ENCODE data around the gene CD99L2.
"Not testable (repeated sequence)": the region's sequence is repeated elsewhere in the genome, so short reads cannot be mapped to it uniquely, and the experiment has no call there.

The CD99L2 gene

DNA sequence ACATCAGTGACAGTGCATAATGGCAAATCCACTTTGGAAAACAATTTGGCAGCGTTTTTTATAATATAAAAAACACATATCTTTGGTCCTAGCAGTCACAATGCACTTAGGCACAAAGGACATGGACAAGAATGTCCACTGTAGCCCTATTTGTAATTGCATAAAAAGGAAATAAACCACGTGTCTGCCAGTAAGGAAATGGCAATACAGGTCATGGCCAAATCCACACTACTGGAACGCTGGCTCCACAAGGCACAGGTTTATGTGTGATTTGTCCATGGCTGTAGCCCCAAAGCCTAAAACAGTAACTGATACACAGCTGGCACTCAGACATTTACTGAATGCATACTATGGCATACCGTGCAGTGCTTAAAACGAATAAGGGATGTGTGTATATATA is 69.7 kb downstream of the CD99L2 start:
- in situ Hi-C loops (cut with HindIII; ENCODE audit: low pct_ligation_motif_present, low sequenced_read_pairs): no loop called here
- Histone ChIP-seq H3K27ac (no peak overlapping the region), H3K27me3 (replicated peaks) (no peaks in the 10 kb centered on the region), H3K4me3 (ENCODE audit: low read depth, low read length) (no peak overlapping the region), H3K36me3 (replicated peaks) (no peaks in the 10 kb centered on the region)
- no peak for DNase-seq
- TF ChIP-seq, protein P1, sequence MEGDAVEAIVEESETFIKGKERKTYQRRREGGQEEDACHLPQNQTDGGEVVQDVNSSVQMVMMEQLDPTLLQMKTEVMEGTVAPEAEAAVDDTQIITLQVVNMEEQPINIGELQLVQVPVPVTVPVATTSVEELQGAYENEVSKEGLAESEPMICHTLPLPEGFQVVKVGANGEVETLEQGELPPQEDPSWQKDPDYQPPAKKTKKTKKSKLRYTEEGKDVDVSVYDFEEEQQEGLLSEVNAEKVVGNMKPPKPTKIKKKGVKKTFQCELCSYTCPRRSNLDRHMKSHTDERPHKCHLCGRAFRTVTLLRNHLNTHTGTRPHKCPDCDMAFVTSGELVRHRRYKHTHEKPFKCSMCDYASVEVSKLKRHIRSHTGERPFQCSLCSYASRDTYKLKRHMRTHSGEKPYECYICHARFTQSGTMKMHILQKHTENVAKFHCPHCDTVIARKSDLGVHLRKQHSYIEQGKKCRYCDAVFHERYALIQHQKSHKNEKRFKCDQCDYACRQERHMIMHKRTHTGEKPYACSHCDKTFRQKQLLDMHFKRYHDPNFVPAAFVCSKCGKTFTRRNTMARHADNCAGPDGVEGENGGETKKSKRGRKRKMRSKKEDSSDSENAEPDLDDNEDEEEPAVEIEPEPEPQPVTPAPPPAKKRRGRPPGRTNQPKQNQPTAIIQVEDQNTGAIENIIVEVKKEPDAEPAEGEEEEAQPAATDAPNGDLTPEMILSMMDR (IDR thresholded peaks at IDR 0.05; ENCODE audit: low read depth, low read length, missing control alignments): no peak

DNA sequence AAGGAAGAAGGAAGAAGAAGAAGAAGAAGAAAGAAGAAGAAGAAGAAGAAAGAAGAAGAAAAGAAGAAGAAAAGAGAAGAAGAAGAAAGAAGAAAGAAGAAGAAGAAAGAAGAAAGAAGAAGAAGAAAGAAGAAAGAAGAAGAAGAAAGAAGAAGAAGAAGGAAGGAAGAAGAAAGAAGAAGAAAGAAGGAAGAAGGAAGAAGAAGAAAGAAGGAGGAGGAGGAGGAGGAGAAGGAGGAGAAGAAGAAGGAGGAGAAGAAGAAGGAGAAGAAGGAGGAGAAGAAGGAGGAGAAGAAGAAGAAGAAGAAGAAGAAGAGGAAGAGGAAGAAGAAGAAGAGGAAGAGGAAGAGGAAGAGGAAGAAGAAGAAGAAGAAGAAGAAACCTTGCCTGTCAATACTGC is 74.1 kb downstream of the CD99L2 start:
- in situ Hi-C loops (cut with HindIII; ENCODE audit: low pct_ligation_motif_present, low sequenced_read_pairs); H3K27me3 ChIP-seq (replicated peaks); DNase-seq; H3K27ac ChIP-seq; H3K36me3 ChIP-seq (replicated peaks); H3K4me3 ChIP-seq (ENCODE audit: low read depth, low read length): not testable (repeated sequence)

- H3K27ac ChIP-seq; DNase-seq; H3K4me3 ChIP-seq (ENCODE audit: low read depth, low read length); H3K27me3 ChIP-seq (replicated peaks); in situ Hi-C loops (cut with HindIII; ENCODE audit: low pct_ligation_motif_present, low sequenced_read_pairs); H3K36me3 ChIP-seq (replicated peaks): not testable (repeated sequence)
These were observed 74.6 kb downstream of the CD99L2 start for GRCh38 chrX:150823826-150824225.

DNA sequence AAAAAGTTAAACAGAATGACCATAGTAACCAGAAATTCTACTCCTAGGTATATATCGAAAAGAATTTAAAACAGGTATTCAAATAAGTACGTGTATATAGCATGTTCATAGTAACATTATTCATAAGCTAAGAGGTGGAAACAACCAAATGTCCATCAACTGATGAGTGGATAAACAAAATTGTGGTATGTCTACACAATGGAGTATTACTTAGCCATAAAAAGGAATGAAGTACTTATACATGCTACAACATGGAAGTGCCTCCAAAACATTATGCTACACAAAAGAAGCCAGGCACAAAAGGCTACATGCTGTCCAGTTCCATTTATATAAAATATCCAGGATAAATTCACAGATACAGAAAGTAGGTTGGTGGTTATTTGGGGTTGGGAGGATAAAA is 76.5 kb downstream of the CD99L2 start:
- in situ Hi-C loops (cut with HindIII; ENCODE audit: low pct_ligation_motif_present, low sequenced_read_pairs): no loop called here
- H3K27ac ChIP-seq: no peak overlapping the region
- DNase-seq: no peak
- TF ChIP-seq, protein P1 (IDR thresholded peaks at IDR 0.05; ENCODE audit: low read depth, low read length, missing control alignments): no peak
- no peak overlapping the region for H3K4me3 ChIP-seq (ENCODE audit: low read depth, low read length)
- no peaks in the 10 kb centered on the region for H3K36me3 ChIP-seq (replicated peaks)
- H3K27me3 ChIP-seq (replicated peaks): no peaks in the 10 kb centered on the region

DNA sequence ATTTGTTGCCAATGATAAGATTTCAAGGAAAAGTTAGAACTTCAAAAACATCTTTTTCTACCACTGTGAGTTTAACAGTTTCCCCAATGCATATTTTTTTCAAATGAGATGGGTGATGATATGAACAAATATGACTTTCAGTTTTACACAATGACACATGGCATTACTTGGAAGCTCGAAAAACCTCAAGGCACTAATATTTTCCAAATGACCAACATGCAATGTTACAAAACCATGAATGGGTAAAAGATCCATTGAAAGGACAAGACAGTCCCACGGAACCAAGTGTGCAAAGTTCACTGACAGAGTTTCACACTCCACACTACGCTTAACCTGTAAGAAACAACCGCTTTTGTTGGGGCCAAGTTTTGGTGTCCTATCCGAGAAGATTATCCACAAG is 84.5 kb downstream of the CD99L2 start:
- in situ Hi-C loops (cut with HindIII; ENCODE audit: low pct_ligation_motif_present, low sequenced_read_pairs): no loop called here
- no peaks in the 10 kb centered on the region for H3K27me3 ChIP-seq (replicated peaks)
- no peaks in the 10 kb centered on the region for H3K36me3 ChIP-seq (replicated peaks)
- H3K27ac ChIP-seq: no peak overlapping the region
- H3K4me3 ChIP-seq (ENCODE audit: low read depth, low read length): no peak overlapping the region
- no peak for DNase-seq
- TF ChIP-seq, protein P1 (IDR thresholded peaks at IDR 0.05; ENCODE audit: low read depth, low read length, missing control alignments): no peak

GRCh38 chrX:150806827-150807226 is 91.6 kb downstream of the CD99L2 start:
- H3K36me3 ChIP-seq (replicated peaks): no peaks in the 10 kb centered on the region
- no peak overlapping the region for H3K4me3 ChIP-seq (ENCODE audit: low read depth, low read length)
- no peak overlapping the region for H3K27ac ChIP-seq
- H3K27me3 ChIP-seq (replicated peaks): no peaks in the 10 kb centered on the region
- DNase-seq: no peak
- in situ Hi-C loops (cut with HindIII; ENCODE audit: low pct_ligation_motif_present, low sequenced_read_pairs): no loop called here
- TF ChIP-seq, protein P1 (IDR thresholded peaks at IDR 0.05; ENCODE audit: low read depth, low read length, missing control alignments): no peak

- no peaks in the 10 kb centered on the region for H3K36me3 ChIP-seq (replicated peaks)
- in situ Hi-C loops (cut with HindIII; ENCODE audit: low pct_ligation_motif_present, low sequenced_read_pairs): no loop called here
- no peak for DNase-seq
- H3K27me3 ChIP-seq (replicated peaks): no peaks in the 10 kb centered on the region
- no peak overlapping the region for H3K27ac ChIP-seq
- TF ChIP-seq, protein P1 (IDR thresholded peaks at IDR 0.05; ENCODE audit: low read depth, low read length, missing control alignments): no peak
- no peak overlapping the region for H3K4me3 ChIP-seq (ENCODE audit: low read depth, low read length)
These were observed 92.7 kb downstream of the CD99L2 start for GRCh38 chrX:150805736-150806135.
